A549 (cell line): ENCODE measurements around the gene TTLL3.

Experiments used
- CBX2 ChIP-seq: fragments of 200-600 bp; sonication (generic); IDR thresholded peaks from 2 replicates; pipeline ENCODE4 v1.6.1; 2016; ENCODE audit warnings: low read depth, mild to moderate bottlenecking, borderline replicate concordance
- FOSL2 ChIP-seq, 2 experiments: fragments of 450-650 bp in 1 of 2; fragments of >200 bp in 1 of 2; sonication (Bioruptor Twin) in 1 of 2; formaldehyde crosslinking; IDR thresholded peaks; 2 replicates each; pipeline versions ENCODE4 v1.5.0 to v1.6.1; 2016 to 2020; ENCODE audit warnings: mild to moderate bottlenecking in 1 of 2, moderate library complexity in 1 of 2
- POLR2A ChIP-seq: IDR thresholded peaks from 2 replicates; pipeline ENCODE4 v1.6.1; 2012; ENCODE audit warnings: mild to moderate bottlenecking, low read length
- RCOR1 ChIP-seq: fragments of 150-350 bp; IDR thresholded peaks from 2 replicates; pipeline ENCODE4 v1.6.1; 2014; ENCODE audit warnings: antibody characterized with exemption, low read length, low read depth
- TF ChIP-seq, protein P1 (sequence below): fragments of >200 bp; sonication (Bioruptor Twin); formaldehyde crosslinking; IDR thresholded peaks from 3 replicates; pipeline ENCODE4 v1.5.1; 2016
- TF ChIP-seq, protein P2 (sequence below): fragments of 150-350 bp; IDR thresholded peaks from 2 replicates; pipeline ENCODE4 v1.6.1; 2014; ENCODE audit warnings: low read depth, mild to moderate bottlenecking, low read length

DNA sequence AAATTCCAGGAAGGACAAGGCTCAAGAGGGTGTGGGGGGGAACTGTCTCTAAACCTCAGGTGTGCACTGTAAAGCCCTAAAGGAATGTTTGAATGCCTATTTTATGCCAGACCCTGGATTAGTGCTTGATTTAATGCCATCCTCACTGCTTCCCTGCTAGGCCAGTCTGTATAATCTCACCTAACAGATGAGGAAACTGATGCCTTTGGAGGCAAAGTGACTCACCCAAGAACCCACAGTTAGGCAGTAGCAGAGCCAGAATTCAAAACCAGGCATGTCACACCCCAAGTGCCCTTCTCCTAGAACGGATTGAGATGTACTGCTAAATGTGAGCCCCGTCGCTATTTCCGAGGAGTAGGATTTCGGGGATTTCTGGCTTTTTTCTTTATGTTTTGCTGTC, 48.1 kb upstream of the TTLL3 start:
- TF ChIP-seq, protein P1, sequence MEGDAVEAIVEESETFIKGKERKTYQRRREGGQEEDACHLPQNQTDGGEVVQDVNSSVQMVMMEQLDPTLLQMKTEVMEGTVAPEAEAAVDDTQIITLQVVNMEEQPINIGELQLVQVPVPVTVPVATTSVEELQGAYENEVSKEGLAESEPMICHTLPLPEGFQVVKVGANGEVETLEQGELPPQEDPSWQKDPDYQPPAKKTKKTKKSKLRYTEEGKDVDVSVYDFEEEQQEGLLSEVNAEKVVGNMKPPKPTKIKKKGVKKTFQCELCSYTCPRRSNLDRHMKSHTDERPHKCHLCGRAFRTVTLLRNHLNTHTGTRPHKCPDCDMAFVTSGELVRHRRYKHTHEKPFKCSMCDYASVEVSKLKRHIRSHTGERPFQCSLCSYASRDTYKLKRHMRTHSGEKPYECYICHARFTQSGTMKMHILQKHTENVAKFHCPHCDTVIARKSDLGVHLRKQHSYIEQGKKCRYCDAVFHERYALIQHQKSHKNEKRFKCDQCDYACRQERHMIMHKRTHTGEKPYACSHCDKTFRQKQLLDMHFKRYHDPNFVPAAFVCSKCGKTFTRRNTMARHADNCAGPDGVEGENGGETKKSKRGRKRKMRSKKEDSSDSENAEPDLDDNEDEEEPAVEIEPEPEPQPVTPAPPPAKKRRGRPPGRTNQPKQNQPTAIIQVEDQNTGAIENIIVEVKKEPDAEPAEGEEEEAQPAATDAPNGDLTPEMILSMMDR: no peak
- TF ChIP-seq RCOR1 (no peak), CBX2 (no peak), FOSL2 (IDR thresholded peaks at IDR 0.05) (no peak), FOSL2 (CRISPR knock-in tag; IDR thresholded peaks at IDR 0.05) (no peak), POLR2A (no peak)
- TF ChIP-seq, protein P2, sequence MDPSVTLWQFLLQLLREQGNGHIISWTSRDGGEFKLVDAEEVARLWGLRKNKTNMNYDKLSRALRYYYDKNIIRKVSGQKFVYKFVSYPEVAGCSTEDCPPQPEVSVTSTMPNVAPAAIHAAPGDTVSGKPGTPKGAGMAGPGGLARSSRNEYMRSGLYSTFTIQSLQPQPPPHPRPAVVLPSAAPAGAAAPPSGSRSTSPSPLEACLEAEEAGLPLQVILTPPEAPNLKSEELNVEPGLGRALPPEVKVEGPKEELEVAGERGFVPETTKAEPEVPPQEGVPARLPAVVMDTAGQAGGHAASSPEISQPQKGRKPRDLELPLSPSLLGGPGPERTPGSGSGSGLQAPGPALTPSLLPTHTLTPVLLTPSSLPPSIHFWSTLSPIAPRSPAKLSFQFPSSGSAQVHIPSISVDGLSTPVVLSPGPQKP: no peak
